HG02943 (cell line): ENCODE data around the gene SLC66A1.

Source experiments
- ATAC-seq: cut with Tn5 transposase; IDR thresholded peaks from one replicate; pipeline ENCODE4 v1.9.1; 2021; ENCODE audit warnings: mild to moderate bottlenecking, low read depth, moderate library complexity; ENCODE audit not compliant: unreplicated experiment

Gene SLC66A1

GRCh38 chr1:19341201-19342061 is 29.3 kb downstream of the SLC66A1 start:
- ATAC-seq, result no peak

GRCh38 chr1:19342062-19342750 is 30.1 kb downstream of the SLC66A1 start:
- ATAC-seq, result no peak

DNA sequence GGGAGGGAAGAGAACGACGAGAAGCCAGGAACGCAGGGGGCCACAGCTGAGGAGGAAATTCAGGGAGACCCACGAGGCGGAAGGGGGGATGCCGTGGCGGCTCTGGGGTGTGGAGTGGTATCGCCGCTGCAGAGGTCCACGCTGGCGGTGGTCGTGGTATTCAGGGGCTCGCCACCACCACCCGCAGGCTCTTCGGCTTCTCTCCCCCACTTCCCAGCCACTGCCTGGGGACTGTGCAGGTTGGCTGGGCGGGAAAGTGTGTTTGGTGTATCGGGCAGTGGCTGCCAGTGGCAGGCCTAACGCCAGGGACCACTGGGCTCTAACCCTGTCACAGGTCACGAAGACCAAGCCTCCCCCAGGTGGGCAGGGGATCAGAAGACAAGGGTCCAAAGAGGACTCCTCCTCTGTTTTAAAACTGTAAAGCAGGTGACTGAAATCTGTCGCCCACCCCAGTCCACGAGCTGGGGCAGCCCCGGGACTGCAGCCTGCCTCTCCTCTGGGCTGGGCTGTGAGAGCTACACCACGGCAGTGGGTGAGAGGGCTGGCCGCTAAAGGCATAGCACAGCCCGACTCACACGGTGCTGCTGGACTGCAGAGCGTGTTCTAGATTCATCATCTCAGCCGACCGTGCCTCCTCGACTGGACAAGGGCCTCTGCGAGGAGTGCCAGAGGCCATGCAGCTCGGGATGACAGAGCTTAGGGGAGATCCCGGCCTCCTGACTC is 30.9 kb downstream of the SLC66A1 start:
- no peak for ATAC-seq

- no peak for ATAC-seq
These were observed 31.7 kb downstream of the SLC66A1 start for GRCh38 chr1:19343617-19344350.

- no peak for ATAC-seq
These were observed 32.3 kb downstream of the SLC66A1 start for GRCh38 chr1:19344372-19344810.

GRCh38 chr1:19344831-19345230 is 32.7 kb downstream of the SLC66A1 start:
- ATAC-seq, result no peak

DNA sequence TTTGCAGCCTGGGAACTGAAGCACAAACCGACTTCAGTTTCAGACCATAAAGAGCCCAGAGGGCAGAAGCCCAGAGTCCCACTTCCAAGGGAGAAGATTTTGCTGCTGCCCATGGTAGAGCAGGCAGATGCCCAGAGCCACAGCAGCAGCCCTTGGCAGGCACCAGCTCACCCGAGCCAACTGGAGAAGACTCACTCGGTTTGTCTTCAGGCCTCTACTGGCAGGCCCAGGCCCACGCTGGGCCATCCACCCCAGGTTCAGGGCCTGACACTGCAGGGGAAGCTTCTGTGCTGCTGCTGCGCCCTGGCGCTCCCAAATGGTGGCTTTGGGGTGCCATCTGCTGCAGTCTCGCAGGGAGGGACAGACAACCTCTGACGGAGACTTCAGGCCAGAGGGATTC is 33.3 kb downstream of the SLC66A1 start:
- ATAC-seq, result no peak

- ATAC-seq, result no peak
These were observed 33.9 kb downstream of the SLC66A1 start for GRCh38 chr1:19346026-19346425.

DNA sequence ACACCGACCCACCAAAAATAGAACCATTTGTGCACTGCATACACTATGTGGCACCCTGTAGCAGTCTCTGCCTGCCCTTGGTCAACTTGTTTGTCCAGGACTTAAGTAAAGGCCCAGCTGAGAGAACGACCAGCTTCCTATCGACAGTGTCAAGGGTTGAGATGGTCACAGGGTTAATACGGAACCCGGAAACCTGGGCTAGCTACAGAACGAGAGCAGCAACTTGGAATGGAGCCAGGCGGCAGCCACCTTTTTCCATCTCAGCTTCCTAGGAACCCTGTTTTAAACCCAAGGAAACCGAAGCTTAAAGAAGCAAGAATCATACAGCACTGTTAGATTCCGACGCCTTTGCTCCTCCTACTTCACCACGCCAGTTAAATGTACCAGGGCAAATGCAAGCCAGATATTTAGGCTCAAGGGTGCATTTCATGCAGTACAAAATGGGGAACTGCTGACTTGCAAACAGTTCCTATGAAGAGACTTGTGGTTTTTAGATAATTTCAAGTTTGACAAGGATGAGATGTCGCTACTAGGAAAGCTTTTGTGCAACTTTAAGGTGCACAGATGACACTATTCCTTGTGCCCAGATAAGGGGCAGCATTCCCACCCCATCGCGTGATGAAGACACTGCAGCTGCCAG is 35.5 kb downstream of the SLC66A1 start:
- ATAC-seq, result no peak

GRCh38 chr1:19348441-19349198 is 36.5 kb downstream of the SLC66A1 start:
- no peak for ATAC-seq

GRCh38 chr1:19349999-19350398 is 37.9 kb downstream of the SLC66A1 start:
- no peak for ATAC-seq

GRCh38 chr1:19350566-19350965 is 38.4 kb downstream of the SLC66A1 start:
- ATAC-seq, result no peak

DNA sequence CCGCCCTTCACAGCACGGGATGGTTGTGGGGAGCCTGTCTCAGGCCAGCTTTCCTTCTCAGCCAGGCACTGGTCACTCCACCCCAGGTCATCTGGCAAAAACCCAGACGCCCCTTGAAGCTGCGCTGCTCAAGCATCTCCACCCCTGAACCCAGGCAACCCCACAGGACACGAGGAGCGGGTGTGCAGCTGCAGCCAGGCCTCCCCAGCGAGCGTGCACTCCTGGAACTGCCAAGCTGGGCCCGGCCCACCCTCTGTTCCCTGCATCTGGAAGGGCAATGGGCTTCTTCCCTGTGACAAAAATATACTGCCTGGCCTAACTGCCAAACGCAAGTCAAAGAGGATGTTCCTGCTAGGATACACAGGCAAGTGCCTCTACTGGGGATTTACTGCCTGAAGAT is 39.7 kb downstream of the SLC66A1 start:
- ATAC-seq, result no peak

DNA sequence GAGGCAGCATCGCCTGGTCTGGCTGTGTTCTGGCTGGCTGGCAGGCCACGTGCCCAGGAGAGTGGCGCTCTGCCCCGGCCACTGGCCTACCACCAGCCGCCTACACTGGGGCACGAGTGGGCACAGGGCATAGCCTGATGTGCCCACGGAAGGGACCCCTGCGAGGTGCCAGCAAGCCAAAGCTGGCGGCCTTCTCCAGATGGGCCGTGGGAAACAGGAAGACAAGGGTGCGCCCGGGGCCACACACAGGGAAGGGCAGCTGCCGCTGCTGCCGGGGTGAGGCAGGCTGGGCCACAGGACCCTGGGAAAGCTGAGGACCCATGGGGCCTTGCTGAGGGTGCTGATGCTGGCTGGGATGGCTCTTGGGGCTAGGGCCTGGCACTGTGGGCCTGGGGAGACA is 40.7 kb downstream of the SLC66A1 start:
- ATAC-seq, result no peak

DNA sequence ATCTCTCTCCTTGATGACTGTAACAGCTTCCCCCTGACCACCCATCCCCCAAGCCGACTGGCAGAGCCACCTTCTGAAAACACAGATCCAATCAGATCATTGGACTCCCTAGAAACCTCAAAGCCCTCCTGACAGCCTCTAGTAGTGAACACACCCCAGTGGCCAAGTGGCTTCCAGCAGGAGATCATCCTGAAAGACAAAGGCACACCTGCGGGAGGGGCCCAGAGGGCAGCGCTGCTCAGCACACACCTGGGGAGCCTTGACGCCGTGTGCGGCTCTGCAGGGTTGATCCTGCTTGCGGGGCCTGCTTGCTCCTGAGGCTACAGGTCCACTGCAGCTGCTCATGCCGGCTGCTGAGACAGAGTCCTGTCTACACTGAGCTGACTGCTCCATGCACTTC is 41.5 kb downstream of the SLC66A1 start:
- no peak for ATAC-seq

GRCh38 chr1:19354531-19354981 is 42.4 kb downstream of the SLC66A1 start:
- ATAC-seq, result no peak

DNA sequence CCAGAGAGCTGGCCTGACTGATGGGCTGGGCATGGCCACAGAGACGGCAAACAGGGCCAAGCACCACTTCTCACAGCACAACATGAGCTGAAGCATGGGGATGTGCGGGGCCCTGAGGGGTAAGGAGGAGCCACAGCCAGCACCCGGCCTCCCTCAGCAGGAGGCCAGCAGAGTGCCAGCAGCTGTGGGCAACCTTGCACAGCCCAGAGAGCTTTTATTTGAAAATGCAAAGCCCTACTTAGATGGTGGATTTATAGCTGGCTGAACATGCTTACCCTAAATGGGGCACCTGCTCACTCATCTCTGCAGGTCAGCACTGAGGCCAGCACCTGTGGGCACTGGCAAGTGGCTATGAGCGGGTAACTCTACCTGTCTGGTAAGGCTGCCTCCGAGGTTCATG is 44.1 kb downstream of the SLC66A1 start:
- no peak for ATAC-seq

DNA sequence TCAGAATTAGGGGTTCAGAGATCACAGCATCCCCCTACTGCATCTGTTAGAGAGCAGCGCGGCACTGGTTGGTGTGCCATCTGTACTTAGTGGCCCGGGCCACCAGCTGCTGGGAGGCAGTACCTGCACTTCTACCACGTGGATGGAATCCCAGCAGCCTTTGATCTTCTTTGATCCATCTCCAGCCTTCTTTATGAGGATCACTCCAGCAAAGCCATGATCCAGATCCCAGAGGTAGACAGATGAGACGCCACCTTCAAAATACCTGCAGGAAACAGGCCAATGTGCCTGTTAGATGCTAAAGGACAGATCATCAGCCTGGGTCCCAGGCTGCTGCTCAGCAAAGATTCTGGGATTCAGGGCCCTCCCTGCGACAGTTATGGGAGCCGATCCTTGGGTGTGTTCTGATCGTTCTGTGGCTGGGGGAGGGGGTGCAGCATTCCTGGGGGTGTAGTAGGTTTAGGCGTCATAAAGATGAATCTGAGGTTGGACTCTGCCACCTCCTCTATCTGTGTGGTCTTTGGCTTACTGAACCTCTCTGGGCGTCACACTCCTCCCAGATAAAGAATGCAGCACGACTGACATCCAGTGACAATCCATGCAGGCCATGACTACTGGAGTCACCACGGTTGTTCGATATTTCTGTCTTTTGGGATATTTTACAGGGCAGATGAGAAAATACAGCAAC is 45.3 kb downstream of the SLC66A1 start:
- no peak for ATAC-seq

DNA sequence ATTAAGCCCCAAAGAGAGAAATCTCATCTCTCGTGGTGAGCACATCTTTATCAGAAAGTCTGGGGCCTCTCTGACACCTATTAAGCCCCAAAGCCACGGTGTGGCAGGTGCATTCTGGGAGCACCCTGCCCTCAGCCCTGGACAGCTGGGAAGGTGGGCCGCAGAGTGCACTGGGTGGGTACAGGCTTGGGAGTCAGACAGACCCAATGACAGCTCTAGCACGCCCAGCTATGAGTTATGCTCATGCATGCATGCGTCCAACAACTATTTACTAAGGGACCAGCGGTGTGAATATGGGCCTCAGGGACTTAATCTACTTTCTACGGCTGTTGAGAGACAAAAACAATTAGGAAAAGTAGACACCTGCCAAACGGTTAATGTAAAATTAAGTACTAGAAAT is 46.6 kb downstream of the SLC66A1 start:
- no peak for ATAC-seq
